D721Med (cell line): ENCODE data around the gene PGM5.

Experiments
- DNase-seq: peaks from one replicate; pipeline ENCODE4 v3.0.0; 2011; ENCODE audit warnings: low spot score; ENCODE audit not compliant: insufficient read length
- FAIRE-seq: peaks from 2 replicates; lab custom pipeline; 2011; peaks lifted over from hg19 to GRCh38; lab: Jason Lieb, UNC
- CTCF ChIP-seq: IDR thresholded peaks from 2 replicates; pipeline ENCODE4 v1.5.1; 2012; ENCODE audit warnings: mild to moderate bottlenecking, control low read depth; ENCODE audit not compliant: insufficient read depth; ENCODE audit errors: missing control alignments

PGM5 gene

GRCh38 chr9:68431307-68431706 lies 74.9 kb downstream of the PGM5 start:
- DNase-seq (no peak), FAIRE-seq (no peak)
- TF ChIP-seq CTCF = no peak

GRCh38 chr9:68433531-68434110 lies 77.2 kb downstream of the PGM5 start:
- DNase-seq (no peak), FAIRE-seq (no peak)
- no peak for TF ChIP-seq CTCF

- no peak for TF ChIP-seq CTCF
- DNase-seq = no peak
- no peak for FAIRE-seq
Observed at GRCh38 chr9:68437785-68438184, 81.4 kb downstream of the PGM5 start.

- no peak for TF ChIP-seq CTCF
- FAIRE-seq (no peak), DNase-seq (no peak)
Observed at GRCh38 chr9:68443624-68444023, 87.2 kb downstream of the PGM5 start.

- DNase-seq = no peak
Observed at GRCh38 chr9:68446836-68447235, 90.4 kb downstream of the PGM5 start.

GRCh38 chr9:68447611-68448010 lies 91.2 kb downstream of the PGM5 start:
- no peak for TF ChIP-seq CTCF
- DNase-seq (no peak), FAIRE-seq (no peak)

More at GRCh38 chr9:68446836-68447235, 90.4 kb downstream of the PGM5 start:
- FAIRE-seq = no peak
- TF ChIP-seq CTCF = no peak

- DNase-seq (no peak), FAIRE-seq (no peak)
- no peak for TF ChIP-seq CTCF
Observed at GRCh38 chr9:68454579-68455334, 98.3 kb downstream of the PGM5 start.
